ELF-1 (cell line): Measurements from ENCODE around the gene COPS2.

Experiments
- DNase-seq: peaks from one replicate; pipeline ENCODE4 v3.0.0-alpha.2; 2016; ENCODE audit warnings: low read depth, low spot score

COPS2 gene

DNA sequence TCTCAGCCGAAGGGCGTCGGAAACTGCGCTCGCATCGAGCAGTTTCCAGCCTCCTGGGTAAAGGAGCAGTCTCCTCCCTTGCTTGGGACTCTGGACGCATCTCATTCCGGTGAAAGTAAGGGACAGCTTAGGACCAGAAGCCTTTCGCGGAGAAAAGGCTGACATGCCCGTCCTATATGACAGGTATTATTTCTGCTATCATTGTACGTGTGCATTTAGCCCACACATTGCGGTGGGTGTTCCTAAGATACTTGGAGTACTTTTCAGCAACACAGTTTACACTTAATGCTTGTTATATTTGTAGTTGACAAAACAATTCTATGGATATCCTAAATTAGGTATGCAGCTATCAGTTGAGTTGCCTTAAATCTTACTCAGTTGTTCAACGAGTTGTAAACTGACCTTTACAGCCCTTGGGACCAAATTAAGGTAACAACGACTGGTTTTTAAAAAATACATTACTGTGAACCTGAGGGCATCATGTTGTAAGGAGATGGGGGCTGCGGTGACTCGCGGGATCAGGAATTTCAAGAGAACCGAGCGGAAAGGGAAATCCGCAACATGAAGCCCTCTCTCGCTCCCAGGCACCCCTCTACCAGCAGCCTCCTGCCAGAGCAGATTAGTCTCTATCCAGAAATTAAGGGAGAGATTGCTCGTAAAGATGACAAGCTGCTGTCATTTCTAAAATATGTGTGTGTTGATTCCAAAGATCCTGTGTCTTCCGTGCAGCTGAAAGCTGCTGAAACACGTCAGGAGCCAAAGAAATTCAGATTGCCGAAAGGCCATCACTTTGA, 632 bp upstream of the COPS2 start:
- DNase-seq = peak; percentile 25

DNA sequence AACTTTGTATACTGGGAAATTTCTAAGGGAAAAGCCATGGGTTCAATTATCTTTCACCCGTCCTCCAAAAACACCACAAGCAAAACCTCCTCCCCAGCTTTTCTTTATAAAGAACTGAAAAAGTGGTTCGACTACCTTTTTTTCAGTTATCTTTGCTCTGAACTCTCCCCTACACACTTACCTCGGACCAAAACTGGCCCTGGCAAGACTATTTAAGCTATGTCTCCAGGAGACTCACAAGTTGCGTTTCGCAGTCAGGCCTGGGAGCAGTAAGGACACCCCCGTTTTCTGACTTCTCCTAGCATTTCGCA, 645 bp downstream of the COPS2 start:
- no peak for DNase-seq

DNA sequence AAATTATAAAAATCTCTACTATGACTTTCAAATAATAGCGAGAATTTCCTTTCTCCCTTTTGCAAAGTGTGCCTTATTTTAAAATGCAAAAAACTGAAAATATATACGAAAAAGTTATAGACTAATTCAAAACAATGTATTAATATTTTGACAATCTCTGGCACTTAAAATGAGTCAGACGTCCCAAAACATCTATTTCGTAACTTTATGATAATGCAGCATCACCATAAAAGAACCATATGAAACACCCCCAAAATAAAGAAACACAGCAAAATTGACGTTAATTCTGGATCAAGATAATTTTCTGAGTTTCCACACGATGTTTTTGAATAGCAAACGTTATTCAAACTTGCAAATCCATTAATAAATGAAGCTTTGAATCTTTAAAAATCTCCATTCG, 1.0 kb downstream of the COPS2 start:
- DNase-seq = no peak

GRCh38 chr15:49152552-49153312, 2.7 kb downstream of the COPS2 start:
- DNase-seq = no peak

DNA sequence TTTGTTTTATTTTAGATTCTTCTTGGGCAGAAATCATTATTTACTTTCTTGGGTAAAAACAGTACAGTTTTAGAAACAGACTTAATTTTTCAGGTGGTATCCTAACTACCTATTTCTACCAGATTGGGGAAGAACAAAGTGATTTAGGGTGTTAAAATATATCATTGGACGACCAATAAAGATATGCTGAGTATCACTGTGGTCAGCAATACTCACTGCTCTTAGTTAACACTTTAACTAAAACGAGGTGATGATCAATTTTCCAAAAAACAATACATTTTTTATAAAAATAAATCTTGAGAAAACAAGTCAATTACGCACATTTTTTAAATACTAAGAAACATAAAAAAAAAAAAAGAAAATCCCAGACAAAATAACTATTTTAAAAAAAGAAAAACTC, 3.6 kb downstream of the COPS2 start:
- no peak for DNase-seq

DNA sequence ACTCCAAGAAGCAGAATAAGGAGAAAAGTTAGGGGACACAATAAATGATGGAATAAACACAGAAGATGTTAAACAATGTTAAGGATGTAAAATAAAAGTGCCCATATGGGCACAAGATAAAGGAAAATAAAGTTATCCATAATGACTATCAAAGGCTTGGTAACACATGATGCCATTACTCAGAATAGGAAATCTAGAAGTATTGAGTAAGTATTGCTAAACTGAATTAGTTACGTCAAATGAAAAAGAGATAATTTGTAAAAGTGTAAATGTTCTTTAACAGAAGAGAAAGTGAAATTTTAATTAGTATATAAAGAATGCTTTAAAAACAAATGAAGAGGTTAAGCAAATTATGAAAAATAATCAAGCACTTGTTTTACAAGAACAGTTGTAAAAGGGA, 6.7 kb downstream of the COPS2 start:
- DNase-seq = no peak

DNA sequence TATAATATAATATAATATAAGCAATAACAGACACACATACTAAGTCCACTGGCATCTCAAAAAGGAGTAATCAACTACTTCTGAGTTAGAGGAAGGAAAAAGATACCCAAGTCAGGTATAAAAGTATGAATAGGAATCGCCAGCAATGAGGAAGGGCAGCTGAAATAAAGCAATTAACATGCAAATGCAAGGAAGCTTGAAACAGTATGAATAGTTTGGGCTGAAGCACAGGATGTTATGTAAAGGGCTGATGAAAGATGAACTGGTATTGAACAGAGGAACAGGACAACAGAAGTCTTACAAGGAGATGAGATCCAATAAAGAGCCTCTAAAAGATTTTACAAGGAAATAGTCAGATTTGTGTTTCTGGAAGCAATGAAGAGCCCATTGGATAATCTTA, 7.1 kb downstream of the COPS2 start:
- DNase-seq = no peak

- DNase-seq = no peak
Observed at GRCh38 chr15:49145651-49146609, 9.5 kb downstream of the COPS2 start.

- no peak for DNase-seq
Observed at GRCh38 chr15:49137861-49138260, 17.5 kb downstream of the COPS2 start.

- DNase-seq = no peak
Observed at GRCh38 chr15:49135911-49136310, 19.5 kb downstream of the COPS2 start.

DNA sequence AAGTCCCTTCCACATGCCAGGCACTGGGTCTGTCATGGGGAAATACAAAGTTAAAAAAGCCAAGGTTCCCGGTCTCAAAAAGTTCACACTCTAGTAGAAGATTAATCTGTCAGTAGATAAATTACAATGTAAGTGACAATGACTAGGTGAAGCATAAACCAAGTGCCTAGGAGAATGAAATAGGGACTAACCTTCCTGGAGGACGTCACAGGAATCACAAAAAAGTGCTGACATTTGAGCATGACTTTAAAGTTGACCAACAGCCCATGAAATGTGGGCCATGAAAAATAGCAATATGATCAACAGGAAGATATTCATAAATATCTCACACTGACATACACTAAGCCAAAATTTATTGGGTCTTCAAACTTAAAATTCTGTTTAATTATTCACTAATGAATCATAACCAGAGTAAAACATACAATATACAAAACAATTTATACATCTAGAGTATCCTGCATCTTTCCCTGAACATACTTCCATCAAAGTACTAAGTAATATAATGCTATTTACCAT, 20.0 kb downstream of the COPS2 start:
- no peak for DNase-seq

DNA sequence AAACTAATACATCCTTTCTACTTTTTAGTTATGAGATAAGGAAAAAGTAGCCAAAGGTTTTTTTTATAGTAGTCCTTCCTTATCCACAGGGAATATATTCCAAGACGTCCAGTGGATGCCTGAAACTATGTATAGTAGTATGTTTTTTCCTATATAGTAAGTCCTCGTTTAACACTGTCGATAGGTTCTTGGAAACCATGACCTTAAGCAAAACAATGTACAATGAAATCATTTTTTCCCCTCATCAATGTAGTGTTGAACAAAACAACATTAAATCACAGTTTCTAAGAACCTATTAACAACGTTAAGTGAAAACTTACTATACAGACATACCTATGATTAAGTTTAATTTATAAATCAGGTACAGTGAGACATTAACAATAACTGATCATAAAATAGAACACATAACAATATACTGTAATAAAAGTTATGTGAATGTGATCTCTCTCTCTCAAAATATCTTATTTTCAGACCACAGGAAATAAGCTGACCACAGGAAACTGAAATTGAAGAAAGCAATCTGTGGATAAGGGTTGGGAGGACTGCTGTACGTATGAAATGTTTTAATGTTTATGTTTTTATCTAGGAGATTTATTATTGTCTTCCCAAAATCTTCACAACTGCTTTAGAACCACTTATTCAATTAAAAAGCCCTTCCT, 20.6 kb downstream of the COPS2 start:
- DNase-seq = no peak

DNA sequence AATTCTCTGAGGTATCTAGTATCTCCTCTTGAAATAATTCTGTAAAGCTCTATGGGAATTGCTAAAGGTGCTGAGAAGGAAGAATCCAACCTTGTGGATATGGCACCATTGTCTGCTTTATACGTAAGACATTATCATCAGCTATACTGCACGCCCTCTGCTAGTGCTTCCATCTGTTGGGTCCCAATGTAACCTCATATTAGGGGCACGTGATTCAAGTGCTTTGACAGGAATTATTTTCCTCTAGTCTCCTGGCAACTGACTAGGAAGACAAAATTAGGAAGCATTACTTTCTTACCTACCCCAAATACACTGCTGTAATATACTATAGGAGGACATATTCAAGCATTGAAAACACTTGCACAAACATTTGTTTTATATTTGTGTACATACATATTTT, 24.0 kb downstream of the COPS2 start:
- DNase-seq = no peak

DNA sequence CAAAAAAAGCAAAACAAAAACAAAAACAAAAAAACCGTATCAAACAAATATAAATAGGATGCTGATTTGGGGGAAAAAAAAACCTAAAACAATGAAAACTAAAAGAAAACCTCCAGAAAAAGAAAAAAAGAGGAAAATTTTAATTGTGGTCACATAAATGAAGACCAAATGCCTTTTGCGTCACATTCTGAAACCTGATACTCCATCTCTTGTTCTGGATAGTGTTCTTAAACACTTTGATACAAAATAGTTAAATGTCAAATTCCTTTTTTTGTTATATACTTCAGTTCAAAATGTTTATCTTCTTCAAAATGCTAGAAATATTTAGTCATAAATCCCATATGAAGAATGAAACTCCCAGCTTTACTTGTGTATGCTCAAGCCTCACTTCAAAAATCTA, 31.0 kb downstream of the COPS2 start:
- no peak for DNase-seq

- DNase-seq = no peak
Observed at GRCh38 chr15:49122541-49123062, 32.8 kb downstream of the COPS2 start.

- DNase-seq = no peak
Observed at GRCh38 chr15:49121901-49122300, 33.5 kb downstream of the COPS2 start.

DNA sequence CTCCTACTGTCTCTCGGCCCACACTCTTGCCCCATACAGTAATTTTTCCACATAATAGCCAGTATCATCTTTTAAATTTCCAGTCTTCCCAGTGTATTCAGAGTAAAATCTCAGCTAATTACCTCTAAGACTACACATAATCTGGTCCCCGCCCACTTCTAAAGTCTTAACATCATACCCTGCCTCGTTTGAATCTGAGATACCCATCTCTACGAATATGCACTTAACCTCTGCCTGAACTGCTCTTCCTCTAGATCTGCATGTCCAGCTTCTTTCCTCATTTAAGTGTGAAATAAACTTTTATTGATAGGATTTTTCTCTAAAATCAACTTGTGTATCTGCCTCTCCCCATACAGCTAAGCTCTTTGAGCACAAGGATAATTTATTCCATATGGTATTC, 34.6 kb downstream of the COPS2 start:
- no peak for DNase-seq

GRCh38 chr15:49116108-49116857, 39.1 kb downstream of the COPS2 start:
- DNase-seq = no peak

DNA sequence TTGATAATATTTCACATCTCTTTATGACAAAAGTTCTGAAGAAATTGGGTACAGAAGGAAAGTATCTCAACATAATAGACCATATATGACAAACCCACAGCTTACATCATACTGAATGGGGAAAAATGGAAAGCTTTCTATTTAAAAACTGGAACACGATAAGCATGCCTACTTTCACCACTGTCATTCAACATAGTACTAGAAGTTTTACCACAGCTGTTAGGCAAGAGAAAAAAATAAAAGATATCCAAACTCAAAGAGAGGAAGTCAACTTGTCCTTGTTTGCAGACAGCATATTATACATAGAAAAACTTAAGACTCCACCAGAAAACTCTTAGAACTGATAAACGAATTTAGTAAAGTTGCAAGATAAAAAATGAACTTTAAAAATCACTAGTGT, 40.3 kb downstream of the COPS2 start:
- no peak for DNase-seq

DNA sequence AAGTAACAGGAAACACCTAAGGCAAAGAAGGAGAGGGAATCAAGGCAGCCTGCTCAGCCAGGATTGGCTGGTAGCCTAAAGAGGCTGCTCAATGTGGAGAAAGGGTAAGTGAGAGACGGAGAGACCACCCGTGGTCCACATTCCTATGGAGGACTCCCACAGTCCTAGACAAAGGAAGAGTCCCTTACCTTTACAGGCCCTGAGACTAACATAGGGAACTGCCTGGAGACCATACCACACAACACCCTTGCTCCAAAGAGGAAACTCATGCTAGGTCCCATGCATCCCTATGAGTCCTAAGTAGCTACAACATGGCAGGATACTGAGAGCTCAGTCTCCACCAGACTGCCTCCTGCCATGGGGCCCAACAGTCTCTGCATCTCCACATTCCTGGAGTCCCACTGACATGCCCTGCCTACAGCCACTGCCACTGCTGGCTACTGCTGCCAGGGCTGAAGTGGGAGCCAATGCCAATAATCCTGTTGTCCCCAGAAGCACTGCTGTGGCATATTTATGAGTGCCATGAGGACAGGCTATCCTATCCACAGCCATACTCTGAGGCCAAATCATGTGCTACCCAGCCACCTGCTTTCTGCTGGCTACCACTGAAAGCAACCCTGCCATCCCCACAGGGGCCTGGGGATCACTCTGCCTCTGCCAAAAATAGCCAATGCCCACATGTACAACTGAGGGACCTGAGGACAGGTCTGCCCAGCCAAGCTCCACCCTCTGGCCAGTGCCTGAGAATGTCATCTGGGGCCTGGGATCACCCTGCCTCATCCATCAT, 45.0 kb downstream of the COPS2 start:
- peak; percentile 57 for DNase-seq
